Endothelial cell of umbilical vein (primary cell): Measurements from ENCODE around the gene GRK5. TPM values are rescaled to one million over a fixed set of nuclear protein-coding genes. Genes with fewer than 3 reads are reported as not detected.

Source experiments
- BruUV-seq: library from RNA; stranded (reverse); fragments of 400-500 nt; replicated peaks from 2 replicates; lab custom pipeline; 2021; lab: Mats Ljungman, UMichigan
- CTCF ChIA-PET: fragments of 300-600, 350-600 bp; sonication (Branson Sonifier 250); formaldehyde crosslinking; loops from one replicate; lab custom pipeline; 2021; ENCODE audit warnings: antibody characterized with exemption, inconsistent platforms; lab: Charles Lee
- POLR2A ChIA-PET: fragments of 300-600, 350-600 bp; sonication (Branson Sonifier 250); formaldehyde crosslinking; loops from one replicate; lab custom pipeline; 2021; ENCODE audit warnings: antibody characterized with exemption, inconsistent platforms; lab: Charles Lee
- DNase-seq: peaks from one replicate; pipeline ENCODE4 v3.0.0-alpha.2; 2011; ENCODE audit warnings: low read depth, low spot score
- FAIRE-seq: peaks from 2 replicates; lab custom pipeline; 2011; peaks lifted over from hg19 to GRCh38; lab: Jason Lieb, UNC
- H2AFZ ChIP-seq: 2 replicates; pipeline ENCODE4 v1.6.0; 2012; ENCODE audit warnings: low read depth, low read length, control low read depth, inconsistent platforms
- H3K27ac ChIP-seq: 2 replicates; pipeline ENCODE4 v1.5.1; 2011; ENCODE audit warnings: low read depth, mild to moderate bottlenecking, control low read depth, low read length, moderate library complexity; ENCODE audit not compliant: insufficient read depth
- H3K27me3 ChIP-seq, 2 experiments: 2 replicates each; pipeline versions ENCODE4 v1.6.0 to v1.6.1; 2011; ENCODE audit warnings: low read length in 2 of 2, mixed read lengths in 1 of 2; ENCODE audit not compliant: control insufficient read depth in 2 of 2, insufficient read depth in 2 of 2
- H3K36me3 ChIP-seq, 2 experiments: 2 replicates in 1 of 2; 3 replicates in 1 of 2; pipeline ENCODE4 v1.5.1; 2011; ENCODE audit warnings: low read length in 2 of 2, mild to moderate bottlenecking in 1 of 2, moderate library complexity in 1 of 2; ENCODE audit not compliant: control insufficient read depth in 2 of 2, insufficient read depth in 2 of 2; ENCODE audit errors: extremely low read depth in 1 of 2
- H3K4me1 ChIP-seq: 3 replicates; pipeline ENCODE4 v1.5.1; 2011; ENCODE audit warnings: mild to moderate bottlenecking, low read length; ENCODE audit not compliant: control insufficient read depth, insufficient read depth; ENCODE audit errors: extremely low read depth
- H3K4me2 ChIP-seq: 2 replicates; pipeline ENCODE4 v1.6.1; 2011; ENCODE audit warnings: low read length, control low read depth, mixed read lengths; ENCODE audit not compliant: insufficient read depth
- H3K4me3 ChIP-seq, 3 experiments: fragments of 200-600 bp in 1 of 3; sonication (generic), shearing (Covaris generic) in 1 of 3; replicated peaks in 1 of 3; 2 replicates each; pipeline ENCODE4 v1.5.1; 2011 to 2016; ENCODE audit warnings: control low read depth in 3 of 3, low read length in 3 of 3, mild to moderate bottlenecking in 2 of 3, inconsistent platforms in 1 of 3, low read depth in 1 of 3, moderate library complexity in 1 of 3; ENCODE audit not compliant: insufficient read depth in 1 of 3
- H3K79me2 ChIP-seq: 2 replicates; pipeline ENCODE4 v1.6.0; 2012; ENCODE audit warnings: low read length, inconsistent platforms; ENCODE audit not compliant: control insufficient read depth, insufficient read depth
- H3K9ac ChIP-seq: replicated peaks from 2 replicates; pipeline ENCODE3; 2011; ENCODE audit warnings: low read length, control low read depth; ENCODE audit not compliant: insufficient read depth; ENCODE audit errors: extremely low read depth
- H3K9me1 ChIP-seq: replicated peaks from 3 replicates; pipeline ENCODE4 v1.6.0; 2011; ENCODE audit warnings: mild to moderate bottlenecking, low read length; ENCODE audit not compliant: control insufficient read depth, insufficient read depth; ENCODE audit errors: extremely low read depth
- H3K9me3 ChIP-seq: replicated peaks from 2 replicates; pipeline ENCODE4 v1.5.1; 2012; ENCODE audit warnings: low read length, inconsistent platforms; ENCODE audit not compliant: control insufficient read depth, insufficient read depth
- H4K20me1 ChIP-seq: replicated peaks from 2 replicates; pipeline ENCODE3; 2011; ENCODE audit warnings: mild to moderate bottlenecking, low read length; ENCODE audit not compliant: control insufficient read depth, insufficient read depth; ENCODE audit errors: extremely low read depth
- CTCF ChIP-seq, 2 donors: IDR thresholded peaks; 1 replicate in 1 of 2; 2 replicates in 1 of 2; pipeline ENCODE4 v1.5.1; 2011; ENCODE audit warnings: low read length in 2 of 2, mild to moderate bottlenecking in 2 of 2, moderate library complexity in 2 of 2, control low read depth in 1 of 2, inconsistent platforms in 1 of 2, low read depth in 1 of 2; ENCODE audit not compliant: insufficient read depth in 1 of 2; ENCODE audit errors: extremely low read depth in 1 of 2
- EZH2 ChIP-seq: IDR thresholded peaks from 2 replicates; pipeline ENCODE4 v1.6.1; 2012; ENCODE audit warnings: borderline replicate concordance, low read depth, mild to moderate bottlenecking, moderate library complexity, low read length, inconsistent platforms; ENCODE audit not compliant: severe bottlenecking
- FOS ChIP-seq: IDR thresholded peaks from 2 replicates; pipeline ENCODE4 v1.6.1; 2011; ENCODE audit warnings: mild to moderate bottlenecking, low read length, moderate library complexity, borderline replicate concordance; ENCODE audit not compliant: insufficient read depth
- GATA2 ChIP-seq: IDR thresholded peaks from 2 replicates; pipeline ENCODE4 v1.7.0; 2011; ENCODE audit warnings: low read depth, mild to moderate bottlenecking, moderate library complexity, mixed read lengths, low read length; ENCODE audit not compliant: insufficient read length, insufficient read depth
- JUN ChIP-seq: IDR thresholded peaks from 2 replicates; pipeline ENCODE4 v1.6.1; 2011; ENCODE audit warnings: borderline replicate concordance, low read depth; ENCODE audit not compliant: insufficient read length, insufficient read depth
- MAX ChIP-seq: IDR thresholded peaks from 2 replicates; pipeline ENCODE4 v1.6.1; 2011; ENCODE audit not compliant: insufficient read depth, insufficient read length
- MYC ChIP-seq: IDR thresholded peaks from one replicate; pipeline ENCODE4 v1.6.1; 2011; ENCODE audit warnings: mild to moderate bottlenecking, low read depth, low read length
- POLR2A ChIP-seq: IDR thresholded peaks from 2 replicates; pipeline ENCODE4 v1.6.1; 2012; ENCODE audit warnings: low read depth, mild to moderate bottlenecking, control low read depth, low read length
- POLR2AphosphoS5 ChIP-seq: IDR thresholded peaks from 2 replicates; pipeline ENCODE4 v1.6.1; 2012; ENCODE audit warnings: low read depth, mild to moderate bottlenecking, control low read depth, low read length, moderate library complexity; ENCODE audit not compliant: insufficient read depth
- dilution Hi-C: fragments of 300-500 bp; cut with MboI; formaldehyde crosslinking; loops from one replicate; pipeline ENCODE4 v1.15.0; 2019; ENCODE audit warnings: low sequenced_read_pairs; ENCODE audit not compliant: extremely low pct_ligation_motif_present
- intact Hi-C: fragments of 100-400 bp; cut with micrococcal nuclease; formaldehyde crosslinking; loops from one replicate; pipeline ENCODE4 v1.10.0; 2022
- polyA plus RNA-seq, 4 experiments: library from polyadenylated mRNA; depleted of rRNA in 3 of 4; stranded (reverse) in 3 of 4; unstranded in 1 of 4; fragments of >200 nt; gene quantifications; 2 replicates each; pipeline versions ENCODE4 v1.2.1 to v1.2.3, GENCODE V29; 2011 to 2012; ENCODE audit warnings: missing spikeins in 1 of 4
- total RNA-seq: library from RNA; stranded (reverse); gene quantifications from 2 replicates; pipeline ENCODE4 v1.2.3, GENCODE V29; 2021

The GRK5 gene
- total and polyA plus RNA-seq, 2 donors (not counting 3 experiments of a cell fraction or from before 2014, with no cell fraction given) = 13.1 to 29.5 TPM

GRCh38 chr10:119412244-119413092 lies 205.1 kb downstream of the GRK5 start:
- no peak overlapping the region for H3K4me3 ChIP-seq
- intact Hi-C loops (loop anchor here (5.0 kb wide), 1 partner anchor 160 kb away; no protein-coding TSS in a partner anchor), dilution Hi-C loops (no loop called here)
- POLR2A ChIA-PET = no interaction called here
- no peaks in the 10 kb centered on the region for H4K20me1 ChIP-seq
- no peaks in the 10 kb centered on the region for H3K36me3 ChIP-seq
- H3K9me1 ChIP-seq = no peaks in the 10 kb centered on the region
- H3K27ac ChIP-seq = no peak overlapping the region
- H3K27me3 ChIP-seq = no peaks in the 10 kb centered on the region
- H3K9ac ChIP-seq = no peak overlapping the region
- no TSS peak for BruUV-seq
- H3K4me1 ChIP-seq = peaks cover 34% of the 10 kb centered on the region
- CTCF ChIA-PET = interaction anchor here (0.9 to 2.5 kb wide), 6 partner anchors 43 to 213 kb away, joined by 3 to 15 read pairs (median 4); partner anchors contain the start of gene GRK5
- TF ChIP-seq POLR2AphosphoS5 (no peak), GATA2 (no peak), FOS (no peak), JUN (no peak), POLR2A (no peak), CTCF (IDR thresholded peaks at IDR 0.05; ENCODE audit: extremely low read depth in 1 of 2, insufficient read depth in 1 of 2, low read depth in 1 of 2, low read length in 2 of 2) (no peak), EZH2 (no peak), MAX (no peak), MYC (no peak)
- H3K79me2 ChIP-seq = no peaks in the 10 kb centered on the region
- H3K4me2 ChIP-seq = no peak overlapping the region
- FAIRE-seq (peak; percentile 73), DNase-seq (peak; percentile 50)
- H3K9me3 ChIP-seq = no peaks in the 10 kb centered on the region
- H2AFZ ChIP-seq = no peak overlapping the region
